ENCODE results near the gene ADK. TPM values are rescaled to one million over a fixed set of nuclear protein-coding genes. Genes with fewer than 3 reads are reported as not detected.
A peak's percentile ranks its signal among the peaks of the same experiment; 100 is the strongest.

The ADK gene
- total RNA-seq, 2 donors from 2014 or later = 14.4 to 24.3 TPM

GRCh38 chr10:74244097-74244685 is 93.2 kb downstream of the ADK start:
- DNase-seq (ENCODE audit: low spot score) = no peak
- Histone ChIP-seq H3K27me3 (replicated peaks; ENCODE audit: insufficient read depth) (no peaks in the 10 kb centered on the region), H3K4me1 (ENCODE audit: control insufficient read depth in 1 of 2, low read depth in 2 of 2) (no peaks in the 10 kb centered on the region), H3K27ac (no peak overlapping the region), H3K9me3 (no peaks in the 10 kb centered on the region), H3K4me3 (no peak overlapping the region), H3K36me3 (no peaks in the 10 kb centered on the region)
- no peak for ATAC-seq (ENCODE audit: insufficient number of reproducible peaks, low FRiP score, low read depth)
- TF ChIP-seq CTCF (IDR thresholded peaks at IDR 0.05) = peak; percentile 56

GRCh38 chr10:74244807-74245206 is 93.8 kb downstream of the ADK start:
- no peaks in the 10 kb centered on the region for H3K36me3 ChIP-seq

GRCh38 chr10:74246495-74246894 is 95.5 kb downstream of the ADK start:
- no peak overlapping the region for H3K4me3 ChIP-seq
- no peaks in the 10 kb centered on the region for H3K4me1 ChIP-seq (ENCODE audit: control insufficient read depth in 1 of 2, low read depth in 2 of 2)

More at GRCh38 chr10:74244807-74245206, 93.8 kb downstream of the ADK start:
- no peaks in the 10 kb centered on the region for H3K9me3 ChIP-seq
- DNase-seq (ENCODE audit: low spot score) (no peak), ATAC-seq (ENCODE audit: insufficient number of reproducible peaks, low FRiP score, low read depth) (no peak)
- TF ChIP-seq CTCF (IDR thresholded peaks at IDR 0.05) = no peak
- H3K4me3 ChIP-seq = no peak overlapping the region
- no peaks in the 10 kb centered on the region for H3K27me3 ChIP-seq (replicated peaks; ENCODE audit: insufficient read depth)
- no peaks in the 10 kb centered on the region for H3K4me1 ChIP-seq (ENCODE audit: control insufficient read depth in 1 of 2, low read depth in 2 of 2)
- no peak overlapping the region for H3K27ac ChIP-seq

GRCh38 chr10:74249865-74250264 is 98.8 kb downstream of the ADK start:
- no peaks in the 10 kb centered on the region for H3K9me3 ChIP-seq
- no peaks in the 10 kb centered on the region for H3K27me3 ChIP-seq (replicated peaks; ENCODE audit: insufficient read depth)
- H3K4me1 ChIP-seq (ENCODE audit: control insufficient read depth in 1 of 2, low read depth in 2 of 2) = no peaks in the 10 kb centered on the region
- H3K4me3 ChIP-seq = no peak overlapping the region
- H3K36me3 ChIP-seq = no peaks in the 10 kb centered on the region
- ATAC-seq (ENCODE audit: insufficient number of reproducible peaks, low FRiP score, low read depth) = no peak
- H3K27ac ChIP-seq = no peak overlapping the region
- no peak for TF ChIP-seq CTCF (IDR thresholded peaks at IDR 0.05)
- no peak for DNase-seq (ENCODE audit: low spot score)

More at GRCh38 chr10:74246495-74246894, 95.5 kb downstream of the ADK start:
- no peak for TF ChIP-seq CTCF (IDR thresholded peaks at IDR 0.05)
- no peaks in the 10 kb centered on the region for H3K9me3 ChIP-seq
- DNase-seq (ENCODE audit: low spot score) = no peak
- no peak for ATAC-seq (ENCODE audit: insufficient number of reproducible peaks, low FRiP score, low read depth)
- H3K27me3 ChIP-seq (replicated peaks; ENCODE audit: insufficient read depth) = no peaks in the 10 kb centered on the region
- H3K36me3 ChIP-seq = no peaks in the 10 kb centered on the region
- no peak overlapping the region for H3K27ac ChIP-seq

GRCh38 chr10:74255214-74255613 is 104.2 kb downstream of the ADK start:
- ATAC-seq (ENCODE audit: insufficient number of reproducible peaks, low FRiP score, low read depth) = no peak
- no peak for TF ChIP-seq CTCF (IDR thresholded peaks at IDR 0.05)
- H3K27ac ChIP-seq = no peak overlapping the region

More at GRCh38 chr10:74255214-74255613, 104.2 kb downstream of the ADK start:
- Histone ChIP-seq H3K4me1 (ENCODE audit: control insufficient read depth in 1 of 2, low read depth in 2 of 2) (no peaks in the 10 kb centered on the region), H3K9me3 (no peaks in the 10 kb centered on the region), H3K27me3 (replicated peaks; ENCODE audit: insufficient read depth) (no peaks in the 10 kb centered on the region), H3K36me3 (no peaks in the 10 kb centered on the region), H3K4me3 (no peak overlapping the region)
- no peak for DNase-seq (ENCODE audit: low spot score)

All from thoracic aorta (tissue), 2 donors.